Activated CD8-positive, alpha-beta T cell treated with anti-CD3 and anti-CD28 coated beads for 36 hours (primary cell): Measurements from ENCODE around the gene ELAVL2. TPM values are rescaled to one million over a fixed set of nuclear protein-coding genes. Genes with fewer than 3 reads are reported as not detected.

ENCODE experiments used
- ATAC-seq: fragments of 200-7000 bp; cut with Tn5 transposase; one replicate; pipeline ENCODE4 v1.10.0; 2021; ENCODE audit warnings: mild to moderate bottlenecking, moderate library complexity
- CTCF ChIA-PET: fragments of 350-600 bp; sonication (Branson Sonifier 250); formaldehyde crosslinking; loops from one replicate; lab custom pipeline; 2021; ENCODE audit warnings: antibody characterized with exemption; lab: Charles Lee
- POLR2A ChIA-PET: fragments of 350-600 bp; sonication (Branson Sonifier 250); formaldehyde crosslinking; loops from one replicate; lab custom pipeline; 2021; ENCODE audit warnings: antibody characterized with exemption; lab: Charles Lee
- DNase-seq: peaks from one replicate; pipeline ENCODE4 v3.0.0-alpha.2; 2020
- H3K27ac Mint-ChIP-seq: one replicate; pipeline ENCODE4 v1.8.0; 2021; ENCODE audit warnings: mild to moderate bottlenecking, mixed read lengths
- H3K27me3 Mint-ChIP-seq: one replicate; pipeline ENCODE4 v1.8.0; 2021; ENCODE audit warnings: mixed read lengths
- H3K36me3 Mint-ChIP-seq: one replicate; pipeline ENCODE4 v1.8.0; 2021; ENCODE audit warnings: low read depth, mixed read lengths
- H3K4me1 Mint-ChIP-seq: one replicate; pipeline ENCODE4 v1.8.0; 2021; ENCODE audit warnings: low read depth, mixed read lengths
- H3K4me3 Mint-ChIP-seq: one replicate; pipeline ENCODE4 v1.8.0; 2021; ENCODE audit warnings: mild to moderate bottlenecking, moderate library complexity, mixed read lengths
- H3K9me3 Mint-ChIP-seq: one replicate; pipeline ENCODE4 v1.8.0; 2021; ENCODE audit warnings: mixed read lengths
- intact Hi-C: fragments of 100-400 bp; cut with micrococcal nuclease; formaldehyde crosslinking; loops from one replicate; pipeline ENCODE4 v1.10.0; 2022
- total RNA-seq, 2 experiments: library from RNA; stranded (reverse); gene quantifications; one replicate each; pipeline ENCODE4 v1.2.3, GENCODE V29; 2021
- TF ChIP-seq, protein P1 (sequence below): fragments of 200-600 bp; IDR thresholded peaks from one replicate; pipeline ENCODE4 v1.8.0; 2022; ENCODE audit warnings: antibody characterized with exemption, mild to moderate bottlenecking

The ELAVL2 gene
- total RNA-seq, 2 experiments from 2014 or later, result not detected

DNA sequence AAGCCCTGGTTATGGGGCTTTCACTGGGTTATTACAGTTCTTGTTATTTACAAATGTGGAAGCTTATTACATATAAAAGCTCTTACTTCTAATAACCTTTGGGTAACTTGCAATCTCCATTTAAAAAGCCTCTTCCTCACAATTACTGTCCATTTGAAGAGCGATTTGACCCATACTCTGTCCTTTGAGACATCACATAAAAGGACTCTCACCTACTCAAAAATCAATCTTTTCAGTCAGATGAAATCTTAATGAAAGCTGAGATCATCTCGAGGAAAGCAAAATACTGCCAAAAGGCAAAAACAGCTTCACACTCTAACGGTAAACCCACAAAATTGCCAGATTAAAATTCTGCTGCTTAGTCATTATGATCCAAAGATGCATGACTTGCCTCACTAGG is 29.8 kb downstream of the ELAVL2 start:
- ChIA-PET POLR2A (no interaction called here), CTCF (interaction anchor here (1.5 kb wide), 1 partner anchor 13 kb away, joined by 3 read pairs; no protein-coding TSS in a partner anchor)
- TF ChIP-seq, protein P1, sequence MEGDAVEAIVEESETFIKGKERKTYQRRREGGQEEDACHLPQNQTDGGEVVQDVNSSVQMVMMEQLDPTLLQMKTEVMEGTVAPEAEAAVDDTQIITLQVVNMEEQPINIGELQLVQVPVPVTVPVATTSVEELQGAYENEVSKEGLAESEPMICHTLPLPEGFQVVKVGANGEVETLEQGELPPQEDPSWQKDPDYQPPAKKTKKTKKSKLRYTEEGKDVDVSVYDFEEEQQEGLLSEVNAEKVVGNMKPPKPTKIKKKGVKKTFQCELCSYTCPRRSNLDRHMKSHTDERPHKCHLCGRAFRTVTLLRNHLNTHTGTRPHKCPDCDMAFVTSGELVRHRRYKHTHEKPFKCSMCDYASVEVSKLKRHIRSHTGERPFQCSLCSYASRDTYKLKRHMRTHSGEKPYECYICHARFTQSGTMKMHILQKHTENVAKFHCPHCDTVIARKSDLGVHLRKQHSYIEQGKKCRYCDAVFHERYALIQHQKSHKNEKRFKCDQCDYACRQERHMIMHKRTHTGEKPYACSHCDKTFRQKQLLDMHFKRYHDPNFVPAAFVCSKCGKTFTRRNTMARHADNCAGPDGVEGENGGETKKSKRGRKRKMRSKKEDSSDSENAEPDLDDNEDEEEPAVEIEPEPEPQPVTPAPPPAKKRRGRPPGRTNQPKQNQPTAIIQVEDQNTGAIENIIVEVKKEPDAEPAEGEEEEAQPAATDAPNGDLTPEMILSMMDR, result no peak
- Mint-ChIP-seq H3K9me3 (peaks cover 3% of the 10 kb centered on the region), H3K4me1 (no peaks in the 10 kb centered on the region), H3K27ac (no peak overlapping the region), H3K36me3 (no peaks in the 10 kb centered on the region), H3K4me3 (no peak overlapping the region), H3K27me3 (no peaks in the 10 kb centered on the region)
- no peak for DNase-seq
- intact Hi-C loops, result no loop called here
- no peak for ATAC-seq

DNA sequence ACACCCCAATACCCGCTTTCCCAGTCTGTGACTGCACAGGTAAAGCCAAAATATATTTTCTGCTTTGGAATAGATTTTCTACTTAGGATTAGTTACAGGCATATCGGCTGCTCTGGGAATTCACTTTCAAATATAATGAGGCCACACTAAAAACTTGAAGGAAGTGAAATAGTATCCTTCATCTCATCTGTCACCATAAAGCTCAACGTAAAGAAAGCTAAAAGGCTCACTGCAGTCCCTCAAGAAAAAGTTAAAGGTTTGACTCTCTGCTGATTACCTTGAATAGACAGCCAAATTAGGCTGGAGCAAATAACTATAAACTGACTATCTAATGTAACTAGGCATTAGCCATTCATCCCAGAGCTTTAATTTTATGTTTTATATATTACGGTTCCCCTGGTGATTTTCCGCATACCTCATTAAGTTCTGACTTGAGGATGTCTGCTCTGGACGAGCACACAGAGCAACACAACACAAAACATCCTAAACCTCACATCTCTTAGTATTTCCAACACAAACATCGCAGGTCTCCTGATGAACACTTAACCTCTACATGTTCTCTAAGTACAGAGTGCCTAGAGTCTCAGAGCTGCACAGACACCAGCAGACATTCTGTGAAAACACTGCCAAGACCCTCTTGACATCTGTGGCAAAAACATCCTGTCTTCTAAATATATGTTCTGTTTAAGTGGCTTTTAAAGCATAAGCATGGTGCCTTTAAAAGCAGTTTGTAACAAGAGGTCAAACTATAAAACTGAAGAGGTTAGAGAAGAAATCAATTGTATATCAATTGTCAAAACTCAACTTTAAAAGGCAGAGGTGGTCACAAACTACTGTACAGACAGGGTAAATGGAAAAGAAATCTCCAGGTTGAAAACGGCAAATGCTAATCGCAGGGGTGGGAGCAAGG is 35.4 kb downstream of the ELAVL2 start:
- ATAC-seq (no peak), DNase-seq (no peak)
- TF ChIP-seq, protein P1, result no peak
- Mint-ChIP-seq H3K4me1 (no peaks in the 10 kb centered on the region), H3K27me3 (no peaks in the 10 kb centered on the region), H3K9me3 (peaks cover 2% of the 10 kb centered on the region), H3K36me3 (no peaks in the 10 kb centered on the region), H3K27ac (no peak overlapping the region), H3K4me3 (no peak overlapping the region)
- intact Hi-C loops, result no loop called here
- ChIA-PET CTCF (no interaction called here), POLR2A (no interaction called here)

DNA sequence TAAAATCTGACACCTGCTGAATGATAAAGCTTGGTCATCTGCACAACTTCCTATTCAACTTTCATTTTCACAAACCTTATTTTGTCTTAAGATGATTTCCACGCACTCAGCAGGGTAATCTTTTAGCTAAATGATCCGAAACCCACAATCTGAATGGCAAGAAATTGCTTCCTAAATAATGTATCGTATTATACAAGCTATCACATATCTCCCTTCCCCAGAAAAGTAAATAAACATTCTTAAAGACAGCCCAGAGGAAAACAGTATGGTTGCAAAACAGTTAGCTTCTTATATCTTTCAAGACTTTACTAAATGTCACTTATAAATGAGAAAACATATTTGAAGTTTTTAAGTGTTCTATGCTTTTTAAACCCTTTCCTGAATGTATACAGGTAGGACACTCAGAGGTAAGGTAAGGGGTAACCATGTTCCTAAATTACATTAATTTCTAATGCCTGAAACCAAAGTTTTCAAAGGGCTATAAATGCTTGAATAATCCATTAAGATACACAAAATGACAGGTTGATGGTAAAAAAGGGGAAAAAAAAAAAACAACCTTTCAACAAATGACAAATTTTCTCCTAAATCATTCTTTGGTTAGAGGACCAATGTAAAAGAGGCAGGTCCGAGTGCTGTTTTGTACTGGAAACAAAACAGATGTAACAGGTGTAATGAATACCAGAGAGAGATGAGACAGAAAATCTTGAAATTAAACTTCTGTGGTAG is 36.3 kb downstream of the ELAVL2 start:
- TF ChIP-seq, protein P1, result no peak
- Mint-ChIP-seq H3K27ac (no peak overlapping the region), H3K4me1 (no peaks in the 10 kb centered on the region), H3K27me3 (no peaks in the 10 kb centered on the region), H3K9me3 (peaks cover 4% of the 10 kb centered on the region), H3K36me3 (no peaks in the 10 kb centered on the region), H3K4me3 (no peak overlapping the region)
- ATAC-seq (no peak), DNase-seq (no peak)
- intact Hi-C loops, result no loop called here
- ChIA-PET POLR2A (no interaction called here), CTCF (no interaction called here)

DNA sequence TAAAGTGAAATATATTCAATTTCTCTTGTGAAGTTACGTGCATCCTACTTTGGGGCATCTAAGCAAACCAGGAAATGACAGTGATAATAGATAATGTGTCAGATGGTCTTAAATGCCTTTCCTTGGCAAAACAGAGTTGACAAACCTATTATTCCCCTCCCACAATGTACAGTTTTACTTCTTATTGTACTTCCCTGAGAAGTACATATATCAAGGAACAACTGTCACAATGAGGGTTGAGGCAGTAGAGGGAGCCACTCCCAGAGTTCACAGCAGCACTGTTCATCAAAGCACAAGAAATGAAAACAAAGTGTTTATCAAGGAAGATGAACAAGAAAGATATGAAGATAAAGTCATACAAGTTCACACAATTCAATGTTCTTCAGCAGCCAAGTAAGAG is 41.1 kb downstream of the ELAVL2 start:
- Mint-ChIP-seq H3K4me1 (no peaks in the 10 kb centered on the region), H3K4me3 (no peak overlapping the region), H3K36me3 (no peaks in the 10 kb centered on the region), H3K27ac (no peak overlapping the region), H3K9me3 (peaks cover 9% of the 10 kb centered on the region), H3K27me3 (no peaks in the 10 kb centered on the region)
- TF ChIP-seq, protein P1, result no peak
- no peak for ATAC-seq
- CTCF ChIA-PET, result no interaction called here
- intact Hi-C loops, result no loop called here
- no peak for DNase-seq
- POLR2A ChIA-PET, result no interaction called here

DNA sequence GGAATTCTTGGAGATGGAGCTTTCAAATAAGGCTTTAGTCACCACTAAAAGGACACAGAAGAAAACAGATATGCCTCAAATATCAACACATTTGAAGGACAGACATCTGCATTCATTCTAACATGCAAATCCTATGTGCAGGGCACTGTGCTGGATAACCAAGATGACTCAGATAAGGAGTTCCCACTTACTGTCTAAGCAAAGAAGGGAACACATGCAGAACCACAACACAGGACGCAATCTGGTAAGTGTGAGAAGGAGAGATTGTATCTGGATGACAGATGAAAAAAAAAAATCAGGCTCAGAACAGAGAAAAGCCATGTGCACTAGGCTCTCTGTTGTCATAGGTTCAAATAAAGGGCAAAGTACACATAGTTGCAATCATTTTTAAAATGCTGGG is 42.5 kb downstream of the ELAVL2 start:
- ATAC-seq (no peak), DNase-seq (no peak)
- POLR2A ChIA-PET, result no interaction called here
- CTCF ChIA-PET, result interaction anchor here (1.3 kb wide), 1 partner anchor 13 kb away, joined by 3 read pairs; no protein-coding TSS in a partner anchor
- TF ChIP-seq, protein P1, result no peak
- intact Hi-C loops, result no loop called here
- H3K36me3 Mint-ChIP-seq, result no peaks in the 10 kb centered on the region
- H3K27ac Mint-ChIP-seq, result no peak overlapping the region
- H3K4me3 Mint-ChIP-seq, result no peak overlapping the region
- no peaks in the 10 kb centered on the region for H3K4me1 Mint-ChIP-seq
- peaks cover 7% of the 10 kb centered on the region for H3K9me3 Mint-ChIP-seq
- H3K27me3 Mint-ChIP-seq, result no peaks in the 10 kb centered on the region
